ENCODE measurements around the gene FCGR3B.
"Not testable (repeated sequence)": the region's sequence is repeated elsewhere in the genome, so short reads cannot be mapped to it uniquely, and the experiment has no call there.

GRCh38 chr1:161630128-161630742 lies 741 bp downstream of the FCGR3B start:
- not testable (repeated sequence) for TF ChIP-seq CTCF (IDR thresholded peaks at IDR 0.05; ENCODE audit: insufficient read depth, low read depth, low read length); EZH2 (IDR thresholded peaks at IDR 0.05; ENCODE audit: insufficient read depth, low read length)
